Thyroid gland (tissue), 4 donors: ENCODE data around the gene LRRN1.

Experiments
- POLR2A ChIP-seq, 2 donors: fragments of 450-650 bp; IDR thresholded peaks; one replicate each; pipeline ENCODE4 v1.6.1; 2017; ENCODE audit warnings: antibody characterized with exemption in 2 of 2, mild to moderate bottlenecking in 2 of 2, moderate library complexity in 1 of 2
- TF ChIP-seq, protein P1 (sequence below), 6 experiments: fragments of 200-600 bp in 3 of 6; fragments of 450-650 bp in 3 of 6; sonication (generic) in 3 of 6; IDR thresholded peaks; one replicate each; pipeline ENCODE4 v1.5.1; 2016 to 2019; ENCODE audit warnings: antibody characterized with exemption in 6 of 6, mild to moderate bottlenecking in 2 of 6, inconsistent platforms in 1 of 6, moderate library complexity in 1 of 6

DNA sequence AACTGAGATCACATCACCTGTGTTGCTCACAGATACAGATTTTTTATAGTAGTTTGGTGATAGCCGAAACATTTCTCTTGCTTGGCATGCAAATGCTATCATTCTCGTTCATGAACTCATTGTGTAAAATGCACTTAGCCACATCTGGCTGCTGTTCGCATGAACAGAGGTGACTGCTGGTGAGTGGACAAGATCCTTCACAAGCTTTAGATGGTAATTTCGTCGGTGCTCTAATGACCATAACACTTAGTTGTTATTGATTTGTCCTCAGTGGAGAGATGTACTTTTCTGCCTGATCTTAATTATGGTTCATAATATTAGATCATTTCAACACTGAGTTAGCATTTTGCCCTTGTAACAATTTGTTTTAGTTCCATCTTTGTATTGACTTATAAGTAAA, 13.8 kb downstream of the LRRN1 start:
- TF ChIP-seq, protein P1, sequence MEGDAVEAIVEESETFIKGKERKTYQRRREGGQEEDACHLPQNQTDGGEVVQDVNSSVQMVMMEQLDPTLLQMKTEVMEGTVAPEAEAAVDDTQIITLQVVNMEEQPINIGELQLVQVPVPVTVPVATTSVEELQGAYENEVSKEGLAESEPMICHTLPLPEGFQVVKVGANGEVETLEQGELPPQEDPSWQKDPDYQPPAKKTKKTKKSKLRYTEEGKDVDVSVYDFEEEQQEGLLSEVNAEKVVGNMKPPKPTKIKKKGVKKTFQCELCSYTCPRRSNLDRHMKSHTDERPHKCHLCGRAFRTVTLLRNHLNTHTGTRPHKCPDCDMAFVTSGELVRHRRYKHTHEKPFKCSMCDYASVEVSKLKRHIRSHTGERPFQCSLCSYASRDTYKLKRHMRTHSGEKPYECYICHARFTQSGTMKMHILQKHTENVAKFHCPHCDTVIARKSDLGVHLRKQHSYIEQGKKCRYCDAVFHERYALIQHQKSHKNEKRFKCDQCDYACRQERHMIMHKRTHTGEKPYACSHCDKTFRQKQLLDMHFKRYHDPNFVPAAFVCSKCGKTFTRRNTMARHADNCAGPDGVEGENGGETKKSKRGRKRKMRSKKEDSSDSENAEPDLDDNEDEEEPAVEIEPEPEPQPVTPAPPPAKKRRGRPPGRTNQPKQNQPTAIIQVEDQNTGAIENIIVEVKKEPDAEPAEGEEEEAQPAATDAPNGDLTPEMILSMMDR (IDR thresholded peaks at IDR 0.05): no peak
- TF ChIP-seq POLR2A (IDR thresholded peaks at IDR 0.05): no peak
